ENCODE measurements around the gene TBC1D8.
"Not testable (repeated sequence)": the region's sequence is repeated elsewhere in the genome, so short reads cannot be mapped to it uniquely, and the experiment has no call there.

Gene TBC1D8

DNA sequence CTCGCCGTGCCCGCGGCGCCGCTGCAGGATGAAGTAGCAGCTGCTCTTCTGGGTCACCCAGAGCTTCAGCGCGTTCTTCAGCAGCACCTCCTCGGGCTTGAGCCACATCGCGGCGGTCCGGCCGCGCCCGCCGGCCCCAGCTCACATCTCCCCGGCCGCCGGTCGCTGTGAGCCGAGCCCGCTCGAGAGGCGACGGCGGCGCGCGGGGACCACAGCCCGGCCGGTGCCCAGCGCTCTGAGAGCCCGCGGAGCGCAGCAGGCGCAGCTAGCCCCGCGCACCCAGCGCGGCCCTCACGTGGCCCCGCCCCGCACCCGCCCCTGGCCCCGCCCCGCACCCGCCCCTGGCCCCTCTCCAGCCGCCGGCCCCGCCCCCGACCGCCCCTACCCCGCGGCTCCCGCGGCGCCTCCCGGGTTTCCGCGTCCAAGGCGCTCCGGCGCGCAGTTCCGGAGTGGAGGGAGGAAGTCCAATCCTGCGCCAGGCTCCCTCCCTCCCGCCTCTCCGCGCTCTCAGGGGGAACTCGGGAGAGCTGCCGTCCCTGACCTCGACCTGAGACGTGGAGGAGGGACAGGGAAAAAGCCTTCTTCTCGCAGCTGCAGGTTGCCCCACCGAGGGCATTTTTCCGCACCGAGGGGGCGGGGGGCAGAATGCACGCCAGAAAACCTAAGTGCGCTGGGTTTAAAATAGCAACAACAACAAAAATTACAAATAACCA, at the start of gene TBC1D8:
Gene TBC1D8 (minus strand): TSS at position 237 of the 713 bp plus-strand sequence. CDS start 129 bp downstream, at position 108.
- DNase-seq (ENCODE audit: low read depth, low spot score) = no peak

DNA sequence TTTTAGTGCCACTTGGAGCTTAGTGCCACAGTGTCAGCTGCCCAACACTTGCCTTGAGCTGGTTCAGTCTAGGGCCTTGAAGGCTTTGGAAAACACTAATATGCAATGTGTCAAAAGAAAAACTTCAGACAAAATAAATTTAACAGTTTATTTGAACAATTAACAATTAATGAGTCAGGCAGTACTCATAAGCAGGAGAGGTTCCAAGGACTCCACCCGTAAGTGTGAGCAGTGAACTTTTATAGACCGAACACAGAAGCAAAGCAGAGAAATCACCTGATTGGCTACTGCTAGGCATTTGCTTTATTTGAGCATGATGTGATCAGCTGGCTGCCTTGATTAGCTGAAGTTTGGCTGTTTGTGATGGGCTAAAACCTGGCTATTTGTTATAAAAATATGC, 49.5 kb upstream of the TBC1D8 start:
- no peak for DNase-seq (ENCODE audit: low read depth, low spot score)

DNA sequence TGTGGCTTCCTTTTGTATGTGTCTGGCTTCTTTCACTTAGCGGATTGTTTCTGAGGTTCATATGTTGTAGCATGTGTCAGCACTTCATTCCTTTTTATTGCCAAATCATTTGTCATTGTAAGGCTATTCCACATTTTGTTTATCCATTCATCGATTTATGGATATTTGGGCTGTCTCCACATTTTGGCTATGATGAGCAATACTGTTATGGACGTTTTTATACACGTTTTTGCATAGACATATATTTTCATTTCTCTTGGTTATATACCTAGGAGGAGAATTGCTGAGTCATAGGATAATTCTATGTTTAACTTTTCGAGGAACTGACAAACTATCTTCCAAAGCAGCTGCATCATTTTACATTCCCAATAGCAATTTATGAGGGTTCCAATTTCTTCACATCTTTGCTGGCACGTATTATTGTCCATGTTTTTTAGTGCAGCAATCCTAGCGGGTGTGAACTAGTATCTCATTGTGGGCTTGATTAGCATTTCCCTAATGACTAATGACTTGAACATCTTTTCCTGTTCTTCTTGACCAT, 48.1 kb upstream of the TBC1D8 start:
- no peak for DNase-seq (ENCODE audit: low read depth, low spot score)

DNA sequence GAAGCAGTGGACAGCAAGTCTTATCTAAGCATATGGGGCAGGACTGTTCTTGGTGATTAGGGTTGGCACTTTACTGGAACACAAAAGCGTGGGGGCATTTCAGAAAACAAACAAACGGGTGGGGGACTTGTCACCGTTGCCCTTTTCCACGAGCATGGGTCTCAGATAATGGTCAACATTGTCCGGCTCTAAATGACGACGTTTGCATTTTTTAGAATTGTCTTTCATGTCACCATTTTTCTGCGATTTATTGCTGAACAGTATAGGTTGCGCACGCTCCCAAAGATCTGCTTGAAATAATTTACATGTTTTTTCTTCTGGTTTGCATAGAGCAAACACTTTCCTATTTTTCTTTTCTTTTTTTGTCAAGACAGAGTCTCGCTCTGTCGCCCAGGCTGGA, 46.6 kb upstream of the TBC1D8 start:
- no peak for DNase-seq (ENCODE audit: low read depth, low spot score)

DNA sequence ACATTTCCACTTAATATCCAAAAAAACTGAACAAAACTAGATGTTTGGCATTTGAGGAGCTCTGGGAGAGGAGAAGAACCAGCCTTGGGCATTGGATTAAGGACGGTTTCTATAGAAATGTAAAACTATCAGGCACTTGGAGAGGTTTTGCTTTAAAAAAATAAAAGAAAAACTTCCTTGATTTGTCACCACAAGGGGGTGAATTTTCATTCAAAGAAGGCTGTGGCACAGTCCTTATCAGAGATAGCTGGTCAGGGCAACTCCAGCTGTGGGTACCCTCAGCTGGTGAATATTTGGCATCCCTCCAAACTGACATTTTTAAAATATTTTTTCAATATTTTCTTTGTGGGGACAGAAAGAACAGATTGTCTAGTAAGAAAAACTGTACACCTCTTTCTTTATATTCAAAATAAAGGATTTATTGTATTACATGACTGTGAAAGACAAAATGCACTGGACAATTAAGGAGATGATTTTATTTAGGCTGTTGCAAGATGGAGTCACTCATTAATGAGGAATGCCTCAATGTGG, 46.1 kb upstream of the TBC1D8 start:
- DNase-seq (ENCODE audit: low read depth, low spot score) = no peak

DNA sequence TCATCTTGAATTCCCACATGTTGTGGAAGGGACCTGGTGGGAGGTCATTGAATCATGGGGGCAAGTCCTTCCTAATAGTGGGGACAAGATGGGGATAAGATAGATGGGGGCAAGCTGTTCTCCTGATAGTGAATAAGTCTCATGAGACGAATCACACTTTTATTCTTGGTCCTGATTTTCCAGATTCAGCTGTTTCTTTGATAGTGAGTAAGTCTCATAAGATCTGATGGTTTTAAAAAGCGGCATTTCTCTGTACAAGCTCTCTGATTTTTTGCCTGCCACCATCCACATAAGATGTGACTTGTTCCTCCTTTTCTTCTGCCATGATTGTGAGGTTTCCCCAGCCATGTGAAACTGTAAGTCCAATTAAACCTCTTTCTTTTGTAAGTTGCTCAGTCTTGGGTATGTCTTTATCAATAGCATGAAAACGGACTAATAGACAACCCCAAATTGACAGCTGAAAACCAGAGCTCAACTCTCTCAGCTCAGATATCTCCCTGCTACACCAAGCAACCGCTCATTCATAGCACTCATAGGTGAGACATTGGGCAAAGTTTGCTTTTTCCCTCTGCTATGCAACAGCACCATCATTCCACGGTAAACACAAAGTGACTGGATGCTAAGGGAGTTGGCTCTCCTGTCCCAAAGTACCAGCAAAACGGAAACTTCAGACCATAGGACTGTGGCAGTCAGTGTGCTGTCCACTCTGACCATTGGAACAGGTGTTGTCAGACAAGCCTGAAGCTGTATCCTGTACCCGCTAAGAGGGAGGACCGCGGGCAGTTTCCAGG, 44.9 kb upstream of the TBC1D8 start:
- no peak for DNase-seq (ENCODE audit: low read depth, low spot score)

DNA sequence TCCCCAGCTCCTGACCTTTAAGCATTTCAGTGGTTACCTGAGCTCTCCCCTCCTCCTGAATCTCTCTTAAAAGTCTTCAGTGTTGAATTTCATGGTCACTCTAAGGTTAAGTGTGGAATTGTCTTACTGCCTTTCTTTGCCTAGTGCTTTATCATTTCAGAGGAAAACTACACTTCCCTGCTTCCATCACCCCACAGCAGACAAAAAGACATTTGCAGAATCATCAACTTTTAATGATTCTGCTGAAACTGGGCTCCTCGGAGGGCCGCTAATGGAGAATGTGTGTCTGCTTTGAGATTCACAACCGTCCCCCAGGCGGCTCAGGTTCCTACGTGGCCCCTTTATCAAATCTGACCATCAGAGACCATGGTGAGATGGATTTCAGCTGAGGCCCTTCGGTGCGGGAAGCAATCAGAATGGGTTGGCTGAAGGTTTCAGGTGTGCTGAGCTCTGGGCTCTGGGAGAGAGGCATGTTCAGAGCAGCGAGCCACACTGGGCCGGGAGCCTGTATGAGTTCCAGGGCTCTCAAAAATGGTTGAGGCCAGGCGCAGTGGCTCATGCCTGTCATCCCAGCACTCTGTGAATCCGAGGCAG, 41.9 kb upstream of the TBC1D8 start:
- no peak for DNase-seq (ENCODE audit: low read depth, low spot score)

DNA sequence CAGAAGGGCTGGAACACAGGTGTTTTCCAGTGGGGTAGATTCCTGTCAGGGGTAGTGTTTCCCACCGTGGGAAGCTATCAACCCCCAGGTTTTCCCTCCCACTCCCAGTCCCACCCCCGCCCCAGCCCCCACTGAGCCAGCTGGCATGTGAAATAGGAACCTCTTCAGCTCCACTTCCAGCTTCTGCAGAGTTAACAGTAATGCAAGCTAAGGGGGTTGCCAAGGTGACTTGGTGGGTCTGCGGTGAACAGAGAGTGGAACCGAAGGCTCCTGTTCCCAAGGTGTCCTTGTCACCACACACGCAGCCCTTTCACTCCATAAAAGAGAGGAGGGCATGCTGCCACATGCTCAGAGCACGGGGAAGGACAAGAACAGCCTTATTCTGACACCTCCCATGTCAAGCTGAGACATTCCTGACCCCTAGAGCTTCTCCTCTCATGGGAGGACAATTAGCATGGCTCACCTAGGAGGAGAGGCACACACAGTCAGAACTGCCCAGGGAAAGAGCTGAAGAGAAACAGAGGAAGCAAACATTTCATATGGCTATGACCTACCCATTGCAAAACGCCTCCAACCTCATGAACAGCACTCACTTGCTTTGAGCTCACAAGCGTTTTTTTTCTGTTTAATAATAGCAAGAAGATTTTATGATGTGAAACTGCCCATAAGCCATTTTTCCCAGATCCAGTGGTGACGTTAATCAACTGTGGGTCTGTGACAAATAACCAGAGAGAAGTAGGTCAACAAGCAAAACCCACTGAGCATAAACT, 39.8 kb upstream of the TBC1D8 start:
- DNase-seq (ENCODE audit: low read depth, low spot score) = no peak

DNA sequence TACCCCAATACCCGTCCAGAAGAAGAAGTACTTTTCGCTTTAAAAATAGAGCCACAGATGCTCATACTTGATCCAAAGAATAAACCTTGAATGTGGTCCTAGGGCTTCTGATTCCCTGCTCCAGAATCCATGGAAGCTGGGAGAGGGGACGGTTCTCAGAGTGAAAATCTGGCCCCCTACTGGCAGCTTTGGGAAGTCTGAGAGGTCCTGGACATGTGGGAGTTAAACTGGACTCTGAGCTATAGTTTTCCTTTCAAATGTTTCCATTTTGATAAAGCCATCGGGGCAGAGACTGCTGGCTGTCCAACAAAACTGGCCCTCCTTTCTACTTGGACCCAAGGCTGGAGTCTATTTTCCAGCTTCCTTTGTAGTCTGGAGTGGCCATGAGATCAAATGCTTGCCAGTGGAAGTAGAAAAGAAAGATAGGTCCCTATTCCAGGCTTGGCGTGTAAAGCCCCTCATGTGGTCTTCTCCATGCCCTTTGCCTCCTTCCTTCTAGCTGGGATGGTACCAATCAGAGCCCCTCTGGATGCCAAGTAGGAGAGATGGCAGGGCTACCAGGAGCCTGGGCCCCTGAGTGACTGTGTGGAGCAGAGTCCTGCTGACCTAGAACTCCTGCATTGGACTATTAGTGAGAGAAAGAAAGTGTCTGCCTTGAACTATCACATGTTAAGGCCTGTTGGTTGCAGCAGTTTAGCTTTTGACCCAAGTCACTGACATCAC, 37.7 kb upstream of the TBC1D8 start:
- no peak for DNase-seq (ENCODE audit: low read depth, low spot score)

DNA sequence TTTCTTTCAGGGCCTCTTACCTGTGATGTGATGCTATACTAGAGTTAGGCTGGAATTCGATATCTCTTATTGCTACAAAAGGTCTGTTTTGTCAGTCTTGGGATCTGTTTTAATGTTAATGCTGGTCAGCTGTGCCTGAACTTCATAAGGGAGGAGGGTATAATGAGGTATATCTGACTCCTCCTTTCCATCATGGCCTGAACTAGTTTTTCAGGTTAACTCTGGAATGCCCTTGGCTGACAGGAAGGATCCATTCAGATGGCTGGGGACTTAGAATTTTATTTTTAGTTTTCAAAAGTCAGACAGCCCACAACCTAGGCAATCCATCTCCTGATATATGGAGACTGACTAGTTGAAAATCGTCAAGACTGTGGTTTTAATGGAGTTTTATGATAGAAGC, 35.9 kb upstream of the TBC1D8 start:
- no peak for DNase-seq (ENCODE audit: low read depth, low spot score)

DNA sequence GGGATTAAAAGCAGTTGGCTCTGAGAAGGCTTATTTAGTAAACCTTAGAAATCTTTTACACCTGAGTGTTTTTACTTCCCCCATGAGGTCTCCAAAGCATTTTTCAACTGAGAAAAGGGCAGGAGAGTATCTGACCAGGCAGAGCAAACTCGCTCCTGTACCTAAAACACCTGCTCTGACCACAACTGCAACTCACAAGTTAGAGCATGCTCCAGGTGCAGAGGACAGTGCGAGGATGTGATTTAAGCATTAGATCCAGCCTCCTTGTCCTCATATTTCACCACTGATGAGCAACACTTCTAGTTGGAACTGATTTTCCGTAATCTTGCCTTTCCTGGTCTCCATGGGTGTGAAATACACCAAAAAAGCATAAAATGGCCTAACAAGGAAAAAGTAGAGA, 34.5 kb upstream of the TBC1D8 start:
- no peak for DNase-seq (ENCODE audit: low read depth, low spot score)

DNA sequence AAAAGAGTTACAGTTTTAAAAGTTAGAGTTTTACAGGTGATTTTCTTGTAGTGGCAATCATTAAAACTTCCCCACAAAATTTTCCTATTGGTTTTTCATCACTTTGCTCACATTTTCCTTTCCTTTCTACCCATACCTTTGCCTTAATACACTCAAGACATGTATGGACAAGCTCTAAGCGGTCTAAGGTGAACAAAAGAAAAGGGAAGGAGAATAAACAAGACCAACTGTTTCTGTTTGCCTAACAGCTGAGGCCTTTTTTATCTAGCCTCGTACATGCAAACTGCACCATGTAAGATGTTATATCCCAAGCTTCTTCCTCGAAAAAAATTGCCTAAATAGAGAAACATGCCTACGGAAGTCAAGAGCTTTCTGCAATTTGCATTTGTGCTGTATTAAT, 33.9 kb upstream of the TBC1D8 start:
- no peak for DNase-seq (ENCODE audit: low read depth, low spot score)

DNA sequence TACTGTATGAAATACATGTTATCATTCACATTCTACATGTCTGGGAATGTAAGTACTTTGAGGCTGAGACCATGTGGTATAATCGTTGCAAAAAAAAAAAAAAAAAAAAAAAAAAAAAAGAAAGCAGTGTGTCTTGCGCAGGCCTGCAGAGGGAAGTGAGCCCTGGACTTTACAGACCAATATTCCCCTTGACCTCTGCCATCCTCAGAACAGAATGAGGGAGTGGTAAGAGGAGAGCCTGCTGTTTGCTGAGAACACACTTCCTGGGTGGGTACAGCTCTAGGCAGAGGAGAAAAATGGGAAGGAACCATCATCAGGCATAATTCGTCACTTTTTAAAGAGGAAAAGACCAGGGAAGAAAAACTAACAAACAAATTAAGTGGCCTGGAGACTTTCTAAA, 28.8 kb upstream of the TBC1D8 start:
- no peak for DNase-seq (ENCODE audit: low read depth, low spot score)

DNA sequence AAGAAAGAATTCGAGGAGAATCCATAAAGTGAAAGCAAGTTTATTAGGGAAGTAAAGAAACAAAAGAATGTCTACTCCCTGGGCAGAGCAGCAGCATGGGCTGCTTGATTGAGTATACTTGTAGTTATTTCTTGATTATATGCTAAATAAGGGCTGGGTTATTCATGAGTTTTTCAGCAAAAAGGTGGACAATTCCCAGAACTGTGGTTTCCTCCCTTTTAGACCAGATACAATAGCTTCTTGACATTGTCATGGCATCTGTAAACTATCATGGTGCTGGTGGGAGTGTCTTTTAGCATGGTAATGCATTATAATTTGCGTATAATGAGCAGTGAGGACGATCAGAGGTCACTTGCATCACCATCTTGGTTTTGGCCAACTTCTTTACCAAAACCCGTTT, 25.6 kb upstream of the TBC1D8 start:
- DNase-seq (ENCODE audit: low read depth, low spot score) = no peak

DNA sequence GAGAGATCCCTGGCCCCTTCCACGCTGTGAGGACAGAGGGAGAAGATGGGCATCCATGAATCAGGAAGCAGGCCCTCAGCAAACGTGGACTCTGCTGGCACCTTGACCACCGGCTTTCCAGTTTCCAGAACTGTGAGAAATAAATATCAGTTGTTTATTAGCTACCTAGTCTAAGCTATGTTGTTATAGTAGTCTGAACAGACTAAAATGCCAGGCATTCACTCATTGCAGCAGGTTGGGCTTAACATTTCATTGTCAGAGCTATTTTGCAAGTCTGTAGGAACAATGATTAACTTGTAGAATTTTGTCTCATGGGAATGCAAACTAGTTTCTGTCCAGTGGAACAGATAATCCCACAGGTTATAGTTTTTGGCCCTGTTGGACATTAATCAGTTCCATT, 24.8 kb upstream of the TBC1D8 start:
- DNase-seq (ENCODE audit: low read depth, low spot score) = no peak

DNA sequence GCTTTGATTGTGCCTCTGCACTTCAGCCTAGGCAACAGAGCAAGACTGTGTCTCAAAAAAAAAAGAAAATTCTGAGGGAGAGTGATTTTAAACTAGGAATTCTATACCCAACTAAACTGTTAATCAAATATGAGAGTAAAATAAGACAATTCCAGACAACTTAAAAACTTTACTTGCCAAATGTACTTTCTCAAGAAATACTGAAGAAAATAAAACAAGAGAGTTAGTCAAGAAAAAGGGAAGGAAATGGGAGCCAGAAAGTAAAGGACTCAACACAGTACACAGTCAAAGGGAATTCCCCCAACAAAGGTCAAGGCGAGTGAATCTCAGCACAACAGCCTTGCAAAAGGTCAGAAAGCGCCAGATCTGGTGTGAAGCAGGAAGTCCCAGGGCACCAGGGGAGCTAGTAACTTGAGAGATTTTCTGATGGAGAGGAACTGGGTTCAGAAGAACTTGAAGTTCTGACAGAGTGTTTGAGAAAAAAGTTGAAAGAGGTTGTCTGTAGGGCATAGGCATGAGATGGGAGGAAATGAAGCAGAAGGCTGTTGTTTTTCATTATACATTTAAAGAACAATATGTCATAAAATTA, 22.6 kb upstream of the TBC1D8 start:
- no peak for DNase-seq (ENCODE audit: low read depth, low spot score)

DNA sequence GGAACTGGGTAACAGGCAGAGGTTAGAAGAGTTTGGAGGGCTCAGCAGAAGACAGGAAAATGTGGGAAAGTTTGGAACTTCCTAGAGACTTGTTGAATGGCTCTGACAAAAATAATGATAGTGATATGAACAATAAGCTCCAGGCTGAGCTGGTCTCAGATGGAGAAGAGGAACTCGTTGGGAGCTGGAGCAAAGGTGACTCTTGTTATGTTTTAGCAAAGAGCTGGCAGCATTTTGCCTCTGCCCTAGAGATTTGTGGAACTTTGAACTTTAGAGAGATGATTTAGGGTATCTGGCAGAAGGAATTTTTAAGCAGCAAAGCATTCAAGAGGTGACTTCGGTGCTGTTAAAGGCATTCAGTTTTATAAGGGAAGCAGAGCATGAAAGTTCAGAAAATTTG, 18.6 kb upstream of the TBC1D8 start:
- not testable (repeated sequence) for DNase-seq (ENCODE audit: low read depth, low spot score)

DNA sequence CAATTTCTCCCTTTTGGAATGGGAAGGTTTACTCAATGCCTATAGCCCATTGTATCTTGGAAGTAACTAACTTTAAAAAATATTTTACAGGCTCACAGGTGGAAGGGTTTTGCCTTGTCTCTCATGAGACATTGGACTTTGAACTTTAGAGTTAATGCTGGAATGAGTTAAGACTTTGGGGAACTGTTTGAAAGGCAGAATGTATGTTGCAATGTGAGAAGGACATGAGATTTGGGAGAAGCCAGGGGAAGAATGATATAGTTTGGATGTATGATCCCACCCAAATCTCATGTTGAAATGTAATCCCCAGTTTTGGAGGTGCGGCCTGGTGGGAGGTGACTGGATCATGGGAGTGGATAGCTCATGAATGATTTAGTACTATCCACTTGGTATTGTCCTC, 17.5 kb upstream of the TBC1D8 start:
- no peak for DNase-seq (ENCODE audit: low read depth, low spot score)

DNA sequence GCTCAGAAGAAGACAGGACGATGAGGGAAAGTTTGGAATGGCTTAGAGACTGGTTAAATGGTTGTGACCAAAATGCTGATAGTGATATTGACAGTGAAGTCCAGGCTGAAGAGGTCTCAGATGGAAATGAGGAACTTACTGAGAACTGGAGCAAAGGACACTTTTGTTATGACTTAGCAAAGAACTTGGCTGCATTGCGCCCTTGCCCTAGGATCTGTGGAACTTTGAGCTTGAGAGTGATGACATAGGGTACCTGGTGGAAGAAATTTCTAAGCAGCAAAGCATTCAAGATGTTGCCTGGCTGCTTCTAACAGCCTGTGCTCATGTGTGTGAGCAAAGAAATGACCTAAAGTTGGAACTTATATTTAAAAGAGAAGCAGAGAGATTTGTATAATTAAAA, 16.4 kb upstream of the TBC1D8 start:
- not testable (repeated sequence) for DNase-seq (ENCODE audit: low read depth, low spot score)

DNA sequence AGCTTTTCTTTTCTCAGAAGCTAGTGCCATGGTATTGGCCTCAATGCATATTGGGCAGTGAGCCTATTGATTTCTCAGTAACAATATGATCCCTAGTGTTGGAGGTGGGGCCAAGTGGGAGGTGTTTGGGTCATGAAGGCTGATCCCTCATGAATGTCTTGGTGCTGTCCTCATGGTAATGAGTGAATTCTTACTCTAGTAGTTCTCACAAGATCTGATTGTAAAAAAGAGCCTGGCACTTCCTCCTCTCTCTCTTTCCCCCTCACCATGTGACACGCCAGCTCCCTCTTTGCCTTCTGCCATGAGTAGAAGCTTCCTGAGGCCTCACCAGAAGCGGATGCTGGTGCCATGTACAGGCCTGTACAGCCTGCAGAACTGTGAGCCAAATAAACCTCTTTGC, 12.8 kb upstream of the TBC1D8 start:
- no peak for DNase-seq (ENCODE audit: low read depth, low spot score)

Data from brain pericyte (primary cell).